Heart left ventricle (tissue), 13 donors: ENCODE measurements around the gene BANF1.

Experiments
- CTCF ChIP-seq, 12 donors: fragments of 200-600 bp; sonication (generic) in 4 of 12; IDR thresholded peaks; one replicate each; pipeline versions ENCODE4 v1.5.0 to v1.8.0; 2018 to 2022; ENCODE audit warnings: antibody characterized with exemption in 12 of 12, mild to moderate bottlenecking in 5 of 12
- POLR2A ChIP-seq, 2 donors: fragments of 450-650 bp; IDR thresholded peaks; one replicate each; pipeline ENCODE4 v1.6.1; 2017; ENCODE audit warnings: antibody characterized with exemption in 2 of 2, mild to moderate bottlenecking in 2 of 2, moderate library complexity in 2 of 2
- donor health status: ischemic (EF 13 %, LVEDD 7.1; RV severe dilation, severe dysfunction).
- donor health status: DM: no; HTN: yes; CAD: no.
- donor health status: DM: no; HTN: no; CAD: no.
- donor health status: ischemic (EF 25% LVEDD 6.9; RV normal size, moderate dysfunction).
- donor health status: ischemic (EF 25% LVEDD 5.7; RV mildly dilated, moderate dysfunction).
- donor health status: ischemic (EF 35%, LVEDD 5.7; RV mildly dilated, moderate dysfunction).
- donor health status: nonischemic (EF 11% LVEDD 7.7; RV severe dilation, severe dysfunction).
- donor health status: DM: yes; HTN: yes; CAD: no.
- donor health status: PGD.
- donor health status: ischemic (EF 29% LVEDD 5.4; RV normal size, mild dysfunction).
- donor health status: nonischemic (EF 23%, LVEDD 6.1; RV moderate dilation, normal function).

GRCh38 chr11:66051371-66051765 is 49.1 kb downstream of the BANF1 start:
- no peak for TF ChIP-seq CTCF (IDR thresholded peaks at IDR 0.05)
- TF ChIP-seq POLR2A (IDR thresholded peaks at IDR 0.05) = no peak
